CD14-positive monocyte (primary cell): ENCODE measurements around the gene PATJ. TPM values are rescaled to one million over a fixed set of nuclear protein-coding genes. Genes with fewer than 3 reads are reported as not detected.

Source experiments
- DNase-seq, 3 donors: peaks; one replicate each; pipeline ENCODE4 v3.0.0-alpha.2; 2011 to 2022
- H2AFZ ChIP-seq: 2 replicates; pipeline ENCODE4 v1.6.0; 2012; ENCODE audit warnings: mild to moderate bottlenecking, low read depth, low read length, inconsistent platforms; ENCODE audit not compliant: insufficient read depth, poor library complexity, severe bottlenecking
- H3K27ac ChIP-seq, 2 donors: 1 replicate in 1 of 2; 2 replicates in 1 of 2; pipeline ENCODE4 v1.5.1; 2012 to 2013; ENCODE audit warnings: low read length in 2 of 2, control low read depth in 1 of 2, inconsistent platforms in 1 of 2, low read depth in 1 of 2, mild to moderate bottlenecking in 1 of 2
- H3K27me3 ChIP-seq, 2 donors: one replicate each; pipeline versions ENCODE4 v1.6.0 to v1.6.1; 2011 to 2013; ENCODE audit warnings: low read length in 2 of 2; ENCODE audit not compliant: control insufficient read depth in 2 of 2, insufficient read depth in 2 of 2
- H3K36me3 ChIP-seq, 2 donors: replicated peaks in 1 of 2; 1 replicate in 1 of 2; 2 replicates in 1 of 2; pipeline versions ENCODE4 v1.5.1 to v1.6.1; 2012 to 2013; ENCODE audit warnings: low read length in 2 of 2, control low read depth in 1 of 2, inconsistent platforms in 1 of 2, mild to moderate bottlenecking in 1 of 2; ENCODE audit not compliant: insufficient read depth in 2 of 2, control insufficient read depth in 1 of 2
- H3K4me1 ChIP-seq, 2 donors: 1 replicate in 1 of 2; 2 replicates in 1 of 2; pipeline versions ENCODE4 v1.5.1 to v1.6.1; 2012 to 2013; ENCODE audit warnings: low read length in 2 of 2, control low read depth in 1 of 2, inconsistent platforms in 1 of 2, mild to moderate bottlenecking in 1 of 2, moderate library complexity in 1 of 2; ENCODE audit not compliant: insufficient read depth in 2 of 2, control insufficient read depth in 1 of 2
- H3K4me2 ChIP-seq: replicated peaks from 2 replicates; pipeline ENCODE3; 2012; ENCODE audit warnings: low read length, moderate library complexity, mild to moderate bottlenecking; ENCODE audit not compliant: poor library complexity, severe bottlenecking; ENCODE audit errors: extremely low read depth
- H3K4me3 ChIP-seq, 3 experiments: fragments of 200-600 bp in 1 of 3; sonication (generic) in 1 of 3; replicated peaks in 1 of 3; 1 replicate in 2 of 3; 2 replicates in 1 of 3; pipeline ENCODE4 v1.5.1; 2011 to 2013; ENCODE audit warnings: low read length in 3 of 3, mild to moderate bottlenecking in 3 of 3, control low read depth in 2 of 3, low read depth in 2 of 3, inconsistent platforms in 1 of 3, moderate library complexity in 1 of 3
- H3K79me2 ChIP-seq: 2 replicates; pipeline ENCODE4 v1.6.0; 2012; ENCODE audit warnings: mild to moderate bottlenecking, control low read depth, inconsistent platforms, low read length, moderate library complexity; ENCODE audit not compliant: insufficient read depth
- H3K9ac ChIP-seq: 2 replicates; pipeline ENCODE4 v1.6.0; 2017; ENCODE audit warnings: low read length, mild to moderate bottlenecking; ENCODE audit not compliant: insufficient read depth, poor library complexity, severe bottlenecking
- H3K9me3 ChIP-seq, 2 donors: replicated peaks in 1 of 2; 1 replicate in 1 of 2; 2 replicates in 1 of 2; pipeline versions ENCODE4 v1.5.1 to v1.6.1; 2012 to 2013; ENCODE audit warnings: low read length in 2 of 2, control low read depth in 1 of 2; ENCODE audit not compliant: control insufficient read depth in 1 of 2, insufficient read depth in 1 of 2
- H4K20me1 ChIP-seq: 2 replicates; pipeline ENCODE4 v1.6.0; 2012; ENCODE audit warnings: mild to moderate bottlenecking, low read length, control low read depth, moderate library complexity; ENCODE audit not compliant: insufficient read depth
- H3K27ac Mint-ChIP-seq, 7 donors: one replicate each; pipeline ENCODE4 v1.8.0; 2020; ENCODE audit warnings: mild to moderate bottlenecking in 7 of 7, mixed read lengths in 7 of 7, moderate library complexity in 6 of 7, inconsistent platforms in 2 of 7
- H3K27me3 Mint-ChIP-seq, 3 donors: one replicate each; pipeline ENCODE4 v1.8.0; 2021 to 2022; ENCODE audit warnings: low read depth in 3 of 3, mild to moderate bottlenecking in 3 of 3, mixed read lengths in 3 of 3, moderate library complexity in 3 of 3, inconsistent platforms in 1 of 3
- H3K36me3 Mint-ChIP-seq, 2 donors: one replicate each; pipeline ENCODE4 v1.8.0; 2020; ENCODE audit warnings: mixed read lengths in 2 of 2, inconsistent platforms in 1 of 2, mild to moderate bottlenecking in 1 of 2
- H3K4me1 Mint-ChIP-seq: one replicate; pipeline ENCODE4 v1.8.0; 2020; ENCODE audit warnings: mild to moderate bottlenecking, mixed read lengths
- H3K4me3 Mint-ChIP-seq, 2 donors: one replicate each; pipeline ENCODE4 v1.8.0; 2020; ENCODE audit warnings: mild to moderate bottlenecking in 2 of 2, mixed read lengths in 2 of 2, moderate library complexity in 1 of 2
- H3K9me3 Mint-ChIP-seq, 7 donors: one replicate each; pipeline ENCODE4 v1.8.0; 2020 to 2022; ENCODE audit warnings: mixed read lengths in 7 of 7, mild to moderate bottlenecking in 6 of 7, moderate library complexity in 6 of 7, inconsistent platforms in 2 of 7
- CTCF ChIP-seq: fragments of 200-600 bp; IDR thresholded peaks from one replicate; pipeline ENCODE4 v1.8.0; 2022; ENCODE audit warnings: antibody characterized with exemption, mild to moderate bottlenecking
- WGBS: methylation state at CpG from one replicate; pipeline ENCODE4 v1.1.5; 2013; ENCODE audit warnings: missing lambda C conversion rate; ENCODE audit not compliant: insufficient coverage; 5-methylcytosine and 5-hydroxymethylcytosine counted together
- intact Hi-C, 2 donors: fragments of 100-400 bp; cut with micrococcal nuclease; formaldehyde crosslinking; loops; one replicate each; pipeline versions ENCODE4 v1.15.0 to v1.15.1; 2023
- polyA plus RNA-seq, 3 donors: library from polyadenylated mRNA; depleted of rRNA in 1 of 3; unstranded in 2 of 3; stranded (reverse) in 1 of 3; fragments of 300-500 nt in 2 of 3; fragments of >200 nt in 1 of 3; fragmentation: Illumina TruSeq in 2 of 3; gene quantifications; 1 replicate in 2 of 3; 2 replicates in 1 of 3; pipeline ENCODE4 v1.2.3, GENCODE V29; 2012 to 2021

Gene PATJ
- polyA plus RNA-seq, 3 donors: 0.01 to 0.23 TPM; not detected in 1

- H3K4me2 ChIP-seq: no peak overlapping the region
- H2AFZ ChIP-seq: no peak overlapping the region
- no CpG with 5 or more reads among the region's 1 CpG for WGBS
- no peaks in the 10 kb centered on the region for H3K36me3 ChIP-seq
- H3K79me2 ChIP-seq: no peaks in the 10 kb centered on the region
- H3K9me3 ChIP-seq: no peaks in the 10 kb centered on the region
- Mint-ChIP-seq H3K27me3 (peaks cover 0 to 2% (median 2%) of the 10 kb centered on the region in 3 donors), H3K36me3 (no peaks in the 10 kb centered on the region), H3K9me3 (peaks cover 0 to 1% (median 0%) of the 10 kb centered on the region in 7 donors), H3K4me3 (no peak overlapping the region), H3K4me1 (no peaks in the 10 kb centered on the region), H3K27ac (no peak overlapping the region)
- DNase-seq: no peak
- no peak for TF ChIP-seq CTCF
- H4K20me1 ChIP-seq: no peaks in the 10 kb centered on the region
- intact Hi-C loops: no loop called here
- no peaks in the 10 kb centered on the region for H3K27me3 ChIP-seq
- no peak overlapping the region for H3K4me3 ChIP-seq
- no peak overlapping the region for H3K9ac ChIP-seq
- H3K4me1 ChIP-seq: no peaks in the 10 kb centered on the region
- H3K27ac ChIP-seq: no peak overlapping the region
Measured at GRCh38 chr1:61952675-61953074, 210.4 kb downstream of the PATJ start.

DNA sequence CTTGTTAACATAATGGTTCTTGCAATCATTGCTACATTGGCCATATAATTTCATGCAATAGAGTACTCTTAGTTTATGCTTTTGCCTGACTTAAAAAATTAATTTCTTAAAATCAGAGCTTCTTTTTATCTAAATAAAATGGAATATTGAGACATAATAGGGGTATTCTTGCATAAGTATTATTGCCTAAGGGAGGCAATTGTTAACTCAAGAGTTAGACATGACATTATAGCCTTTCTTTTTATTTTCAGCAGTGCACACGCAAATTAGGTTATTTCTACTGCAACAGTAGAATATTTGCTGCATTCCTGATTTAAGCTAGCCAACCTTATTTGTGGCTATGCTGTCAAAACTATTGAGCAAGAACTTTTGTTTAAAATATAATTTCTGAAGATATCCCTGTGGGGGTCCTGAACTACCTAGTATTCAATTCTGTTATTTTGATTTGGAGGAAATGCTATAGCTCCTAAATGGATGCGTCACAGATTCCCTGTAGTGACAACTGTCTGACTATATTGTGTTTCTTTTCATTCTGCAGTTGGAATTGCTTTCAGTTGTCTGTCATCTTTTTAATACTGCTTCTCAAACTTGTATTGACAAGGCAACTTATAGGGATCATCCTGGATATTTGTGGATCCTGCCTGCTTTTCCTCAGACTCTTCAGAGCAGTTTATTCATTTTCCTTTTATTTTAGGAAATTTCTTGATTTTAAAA, 211.0 kb downstream of the PATJ start:
- H3K9me3 Mint-ChIP-seq: peaks cover 0 to under 1% (median 0%) of the 10 kb centered on the region in 7 donors
- no peaks in the 10 kb centered on the region for H4K20me1 ChIP-seq
- peaks cover 0 to 2% (median 2%) of the 10 kb centered on the region in 3 donors for H3K27me3 Mint-ChIP-seq
- no peaks in the 10 kb centered on the region for H3K4me1 ChIP-seq
- H3K4me3 Mint-ChIP-seq: no peak overlapping the region
- H3K9ac ChIP-seq: no peak overlapping the region
- no peak overlapping the region for H3K4me3 ChIP-seq
- no peak overlapping the region for H3K27ac ChIP-seq
- H3K36me3 ChIP-seq: no peaks in the 10 kb centered on the region
- H2AFZ ChIP-seq: no peak overlapping the region
- no peaks in the 10 kb centered on the region for H3K27me3 ChIP-seq
- no peak overlapping the region for H3K27ac Mint-ChIP-seq
- intact Hi-C loops: no loop called here
- TF ChIP-seq CTCF: no peak
- no peaks in the 10 kb centered on the region for H3K36me3 Mint-ChIP-seq
- H3K79me2 ChIP-seq: no peaks in the 10 kb centered on the region
- no peaks in the 10 kb centered on the region for H3K4me1 Mint-ChIP-seq
- no CpG with 5 or more reads among the region's 2 CpGs for WGBS
- H3K9me3 ChIP-seq: no peaks in the 10 kb centered on the region
- no peak overlapping the region for H3K4me2 ChIP-seq
- no peak for DNase-seq
